Fibroblast of the aortic adventitia (primary cell): ENCODE measurements around the gene ZNF124. TPM values are rescaled to one million over a fixed set of nuclear protein-coding genes. Genes with fewer than 3 reads are reported as not detected.
"Not testable (repeated sequence)": the region's sequence is repeated elsewhere in the genome, so short reads cannot be mapped to it uniquely, and the experiment has no call there.

Experiments used
- DNase-seq: peaks from one replicate; pipeline ENCODE4 v3.0.0-alpha.2; 2010; ENCODE audit warnings: low read depth
- H3K4me3 ChIP-seq: 2 replicates; pipeline ENCODE4 v1.5.1; 2011; ENCODE audit warnings: low read depth, mild to moderate bottlenecking, control low read depth, low read length, moderate library complexity
- total RNA-seq: library from RNA; depleted of rRNA; stranded (reverse); fragments of >200 nt; gene quantifications from 2 replicates; pipeline ENCODE4 v1.2.3, GENCODE V29; 2012; ENCODE audit warnings: low replicate concordance
- TF ChIP-seq, protein P1 (sequence below): IDR thresholded peaks from 2 replicates; pipeline ENCODE4 v1.5.1; 2011; ENCODE audit warnings: mild to moderate bottlenecking, low read length, control low read depth, inconsistent platforms; ENCODE audit not compliant: insufficient read depth

ZNF124 gene
- total RNA-seq, 1 donor: 22.7 TPM

DNA sequence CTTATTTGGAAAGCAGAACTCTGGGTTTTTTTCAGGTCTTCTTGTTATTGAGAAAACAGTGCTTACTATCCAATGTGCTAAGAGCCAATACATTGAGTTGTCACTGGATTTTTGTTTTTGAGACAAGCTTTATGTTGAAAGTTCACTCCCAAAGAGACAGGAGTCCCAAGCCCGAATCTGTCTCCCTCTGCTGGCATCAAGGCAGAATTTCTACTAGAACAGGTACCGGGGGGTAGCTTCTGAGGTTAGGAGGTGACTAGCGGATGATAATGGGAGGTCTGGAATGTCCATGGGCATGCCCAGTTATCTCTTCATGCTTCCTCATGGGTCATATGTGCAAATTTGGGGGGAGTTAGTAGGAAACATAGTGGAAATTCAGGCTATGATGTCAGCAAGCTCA lies 25.1 kb downstream of the ZNF124 start:
- no peak overlapping the region for H3K4me3 ChIP-seq
- DNase-seq: no peak
- TF ChIP-seq, protein P1, sequence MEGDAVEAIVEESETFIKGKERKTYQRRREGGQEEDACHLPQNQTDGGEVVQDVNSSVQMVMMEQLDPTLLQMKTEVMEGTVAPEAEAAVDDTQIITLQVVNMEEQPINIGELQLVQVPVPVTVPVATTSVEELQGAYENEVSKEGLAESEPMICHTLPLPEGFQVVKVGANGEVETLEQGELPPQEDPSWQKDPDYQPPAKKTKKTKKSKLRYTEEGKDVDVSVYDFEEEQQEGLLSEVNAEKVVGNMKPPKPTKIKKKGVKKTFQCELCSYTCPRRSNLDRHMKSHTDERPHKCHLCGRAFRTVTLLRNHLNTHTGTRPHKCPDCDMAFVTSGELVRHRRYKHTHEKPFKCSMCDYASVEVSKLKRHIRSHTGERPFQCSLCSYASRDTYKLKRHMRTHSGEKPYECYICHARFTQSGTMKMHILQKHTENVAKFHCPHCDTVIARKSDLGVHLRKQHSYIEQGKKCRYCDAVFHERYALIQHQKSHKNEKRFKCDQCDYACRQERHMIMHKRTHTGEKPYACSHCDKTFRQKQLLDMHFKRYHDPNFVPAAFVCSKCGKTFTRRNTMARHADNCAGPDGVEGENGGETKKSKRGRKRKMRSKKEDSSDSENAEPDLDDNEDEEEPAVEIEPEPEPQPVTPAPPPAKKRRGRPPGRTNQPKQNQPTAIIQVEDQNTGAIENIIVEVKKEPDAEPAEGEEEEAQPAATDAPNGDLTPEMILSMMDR: no peak

DNA sequence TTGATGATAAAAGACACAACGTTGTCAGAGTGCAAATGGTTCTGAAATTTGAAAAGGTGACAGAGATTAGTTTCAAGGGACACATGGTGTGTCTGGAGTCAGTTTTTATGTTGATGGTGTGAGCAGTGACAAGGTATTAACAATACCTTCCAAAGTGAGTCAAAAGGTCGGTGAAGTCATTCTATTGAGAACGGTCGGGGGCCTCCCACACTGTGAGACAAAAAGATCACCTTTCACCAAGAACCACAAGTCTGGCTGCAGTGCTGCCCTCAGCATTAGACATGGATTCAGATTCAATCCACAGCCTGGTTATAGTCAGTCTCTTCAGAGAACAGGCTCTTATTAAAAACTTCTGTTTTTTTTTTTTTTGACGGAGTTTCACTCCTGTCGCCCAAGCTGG lies 26.5 kb downstream of the ZNF124 start:
- DNase-seq: no peak
- TF ChIP-seq, protein P1: no peak
- no peak overlapping the region for H3K4me3 ChIP-seq

DNA sequence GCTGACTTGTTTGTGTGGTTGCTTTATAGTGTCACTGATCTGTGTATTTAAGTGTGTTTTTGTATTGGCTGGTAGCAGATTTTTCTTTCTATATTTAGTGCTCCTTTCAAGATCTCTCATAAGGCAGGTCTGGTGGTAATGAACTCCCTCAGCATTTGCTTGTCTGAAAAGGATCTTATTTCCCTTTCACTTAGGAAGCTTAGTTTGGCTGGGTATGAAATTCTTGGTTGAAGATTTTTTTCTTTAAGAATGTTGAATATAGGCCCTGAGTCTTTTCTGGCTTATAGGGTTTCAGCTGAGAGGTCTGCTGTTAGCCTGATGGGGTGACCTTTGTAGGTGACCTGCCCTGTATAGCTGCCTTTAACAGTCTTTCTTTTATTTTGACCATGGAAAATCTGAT lies 32.3 kb downstream of the ZNF124 start:
- DNase-seq, H3K4me3 ChIP-seq: not testable (repeated sequence)

DNA sequence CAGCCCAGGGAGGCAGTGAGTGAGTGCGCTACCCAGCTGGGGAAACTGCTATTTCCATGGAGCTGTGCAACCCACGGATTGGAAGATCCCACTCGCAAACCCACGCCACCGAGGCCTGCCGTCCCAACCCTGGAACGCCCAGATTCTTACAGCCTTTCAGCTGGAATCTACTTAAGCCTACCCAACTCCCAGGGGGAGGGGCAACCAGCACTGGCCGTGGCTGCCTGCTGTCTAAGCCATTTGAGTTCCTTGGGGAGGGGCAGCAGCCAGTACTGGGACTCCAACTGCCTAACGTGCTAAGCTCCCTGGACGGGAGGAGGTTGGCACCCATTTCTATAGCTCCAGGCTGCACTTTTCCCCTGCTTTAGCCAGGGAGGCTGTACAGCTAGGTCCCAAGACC lies 40.6 kb downstream of the ZNF124 start:
- TF ChIP-seq, protein P1: no peak
- DNase-seq: no peak
- no peak overlapping the region for H3K4me3 ChIP-seq

DNA sequence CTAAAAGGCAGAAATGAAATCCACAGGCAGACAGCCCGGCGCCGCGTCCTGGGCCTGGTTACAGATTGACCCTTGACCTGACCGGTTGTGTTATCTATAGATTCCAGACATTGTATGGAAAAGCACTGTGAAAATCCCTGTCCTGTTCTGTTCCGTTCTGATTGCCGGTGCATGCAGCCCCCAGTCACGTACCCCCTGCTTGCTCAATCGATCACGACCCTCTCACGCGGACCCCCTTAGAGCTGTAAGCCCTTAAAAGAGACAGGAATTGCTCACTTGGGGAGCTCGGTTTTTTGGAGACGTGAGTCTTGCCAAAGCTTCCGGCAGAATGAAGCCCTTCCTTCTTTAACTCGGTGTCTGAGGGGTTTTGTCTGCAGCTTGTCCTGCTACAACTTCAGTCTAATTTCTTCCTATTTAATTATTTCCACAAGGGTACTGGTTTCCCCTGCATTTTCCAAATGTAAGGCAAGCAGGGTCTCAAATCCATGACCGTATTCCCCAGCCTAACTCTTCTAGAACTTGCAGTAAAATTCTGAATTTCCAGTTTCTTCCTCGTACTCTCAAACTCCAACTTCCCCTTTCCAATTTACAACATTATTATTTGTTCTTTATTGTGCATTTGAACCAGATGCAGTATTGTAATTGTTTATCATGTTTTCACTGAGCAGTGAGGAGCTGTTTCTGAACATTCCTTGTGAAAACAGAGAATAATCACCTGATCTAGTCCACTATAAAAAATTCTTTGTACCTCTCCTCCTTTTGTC lies 44.1 kb downstream of the ZNF124 start:
- H3K4me3 ChIP-seq: peak overlapping the region; percentile 29
- DNase-seq: not testable (repeated sequence)

DNA sequence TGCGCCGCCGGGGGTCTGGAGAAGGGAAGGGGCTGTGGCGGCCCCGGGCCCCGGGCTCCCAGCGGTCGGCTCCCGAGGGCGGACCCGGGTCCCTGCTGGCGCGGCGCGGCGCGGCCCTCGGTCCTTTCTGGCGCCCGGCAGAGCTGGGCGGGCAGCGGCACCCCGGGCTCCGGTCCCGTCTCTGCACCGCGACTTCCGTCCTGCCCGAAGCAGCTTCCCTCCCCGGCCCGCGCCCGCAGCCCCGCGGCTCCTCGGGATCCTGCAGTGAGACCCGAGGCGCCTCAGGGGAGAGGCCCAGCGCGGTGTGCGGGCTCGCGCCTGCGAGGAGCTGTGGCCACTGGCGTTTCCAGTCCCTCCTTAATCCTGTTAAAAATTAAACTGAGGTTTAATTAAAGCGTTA lies 45.2 kb downstream of the ZNF124 start:
- not testable (repeated sequence) for DNase-seq, H3K4me3 ChIP-seq

DNA sequence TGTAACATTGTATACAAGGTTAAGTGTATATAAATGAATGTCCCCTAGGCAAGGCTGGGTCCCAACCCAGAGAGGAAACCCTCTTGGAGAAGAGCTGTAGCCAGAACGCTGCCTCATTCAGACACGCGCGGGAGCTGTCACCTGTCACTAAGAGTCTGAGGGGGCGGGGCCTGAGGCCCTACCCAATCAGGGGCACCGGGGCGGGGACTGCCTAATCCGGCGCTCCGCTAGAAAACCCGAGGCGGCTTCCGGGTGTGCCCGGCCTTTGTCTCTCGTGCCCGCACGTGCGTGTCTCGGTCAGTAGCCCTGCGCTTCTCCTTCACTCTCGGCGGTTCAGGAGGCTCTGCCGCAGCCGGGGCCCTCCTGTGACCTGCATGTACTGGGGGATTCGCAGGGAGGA lies 45.7 kb downstream of the ZNF124 start:
- not testable (repeated sequence) for DNase-seq, H3K4me3 ChIP-seq

DNA sequence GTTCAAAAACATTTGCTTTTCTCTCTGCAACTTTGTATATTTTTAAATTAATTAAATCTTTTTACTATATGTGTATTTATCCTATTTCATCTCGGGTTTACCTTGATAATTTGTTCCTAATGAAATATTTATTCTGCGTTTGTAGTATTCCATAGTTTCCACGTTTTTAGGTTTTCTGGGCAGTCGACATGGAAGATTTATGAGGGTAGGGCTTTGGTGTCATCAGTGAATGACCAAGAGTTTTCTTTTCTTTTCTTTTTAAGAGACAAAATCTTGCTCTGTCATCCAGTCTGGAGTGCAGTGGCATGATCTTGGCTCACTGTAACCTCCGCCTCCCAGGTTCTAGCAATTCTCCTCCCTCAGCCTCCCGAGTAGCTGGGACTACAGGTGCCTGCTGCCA lies 50.4 kb downstream of the ZNF124 start:
- no peak overlapping the region for H3K4me3 ChIP-seq
- no peak for DNase-seq
- TF ChIP-seq, protein P1: no peak

DNA sequence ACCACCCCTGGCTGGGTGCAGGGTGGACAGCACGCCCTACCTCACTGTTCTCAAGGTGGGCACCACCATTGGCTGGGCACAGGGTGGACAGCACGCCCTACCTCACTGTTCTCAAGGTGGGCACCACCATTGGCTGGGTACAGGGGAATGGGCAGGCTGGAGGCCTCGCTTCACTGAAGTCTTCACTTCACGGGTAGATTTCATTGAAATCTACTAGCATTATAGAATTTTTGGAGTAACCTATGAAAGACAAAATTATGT lies 51.5 kb downstream of the ZNF124 start:
- not testable (repeated sequence) for H3K4me3 ChIP-seq, DNase-seq
